Measurements from ENCODE around the gene MED31.

The MED31 gene

GRCh38 chr17:6610011-6610410 is 41.4 kb downstream of the MED31 start:
- no peak for DNase-seq (ENCODE audit: low read depth)
- TF ChIP-seq, protein P1, sequence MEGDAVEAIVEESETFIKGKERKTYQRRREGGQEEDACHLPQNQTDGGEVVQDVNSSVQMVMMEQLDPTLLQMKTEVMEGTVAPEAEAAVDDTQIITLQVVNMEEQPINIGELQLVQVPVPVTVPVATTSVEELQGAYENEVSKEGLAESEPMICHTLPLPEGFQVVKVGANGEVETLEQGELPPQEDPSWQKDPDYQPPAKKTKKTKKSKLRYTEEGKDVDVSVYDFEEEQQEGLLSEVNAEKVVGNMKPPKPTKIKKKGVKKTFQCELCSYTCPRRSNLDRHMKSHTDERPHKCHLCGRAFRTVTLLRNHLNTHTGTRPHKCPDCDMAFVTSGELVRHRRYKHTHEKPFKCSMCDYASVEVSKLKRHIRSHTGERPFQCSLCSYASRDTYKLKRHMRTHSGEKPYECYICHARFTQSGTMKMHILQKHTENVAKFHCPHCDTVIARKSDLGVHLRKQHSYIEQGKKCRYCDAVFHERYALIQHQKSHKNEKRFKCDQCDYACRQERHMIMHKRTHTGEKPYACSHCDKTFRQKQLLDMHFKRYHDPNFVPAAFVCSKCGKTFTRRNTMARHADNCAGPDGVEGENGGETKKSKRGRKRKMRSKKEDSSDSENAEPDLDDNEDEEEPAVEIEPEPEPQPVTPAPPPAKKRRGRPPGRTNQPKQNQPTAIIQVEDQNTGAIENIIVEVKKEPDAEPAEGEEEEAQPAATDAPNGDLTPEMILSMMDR (conservative IDR thresholded peaks at IDR 0.05; ENCODE audit: low read length) = no peak
- H3K4me3 ChIP-seq (ENCODE audit: low read length) = no peak overlapping the region

DNA sequence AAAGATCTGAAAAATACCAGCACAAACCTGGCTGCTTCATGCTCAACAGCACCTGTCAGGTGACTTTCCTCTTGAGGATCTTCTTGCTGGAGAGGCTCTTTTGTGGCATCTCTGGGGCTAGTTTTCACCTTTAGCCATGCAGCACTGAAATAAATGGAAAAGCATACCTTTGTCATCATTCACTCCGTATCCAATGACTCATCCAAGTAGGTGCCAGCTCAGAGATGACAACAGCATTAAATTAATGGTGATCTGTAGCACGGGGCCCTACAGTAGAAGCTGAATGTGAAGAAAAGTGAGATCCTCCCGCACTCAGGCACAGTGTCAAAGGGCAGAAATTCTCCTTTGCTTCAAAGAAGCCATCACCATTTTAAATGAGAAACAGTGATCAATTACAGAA is 43.1 kb downstream of the MED31 start:
- no peak overlapping the region for H3K4me3 ChIP-seq (ENCODE audit: low read length)
- no peak for DNase-seq (ENCODE audit: low read depth)
- TF ChIP-seq, protein P1 (conservative IDR thresholded peaks at IDR 0.05; ENCODE audit: low read length) = no peak

- TF ChIP-seq, protein P1 (conservative IDR thresholded peaks at IDR 0.05; ENCODE audit: low read length) = no peak
- DNase-seq (ENCODE audit: low read depth) = no peak
- no peak overlapping the region for H3K4me3 ChIP-seq (ENCODE audit: low read length)
These were observed 46.3 kb downstream of the MED31 start for GRCh38 chr17:6605142-6605541.

- no peak for DNase-seq (ENCODE audit: low read depth)
- TF ChIP-seq, protein P1 (conservative IDR thresholded peaks at IDR 0.05; ENCODE audit: low read length) = no peak
- H3K4me3 ChIP-seq (ENCODE audit: low read length) = no peak overlapping the region
These were observed 47.6 kb downstream of the MED31 start for GRCh38 chr17:6603744-6604325.

- no peak for DNase-seq (ENCODE audit: low read depth)
- TF ChIP-seq, protein P1 (conservative IDR thresholded peaks at IDR 0.05; ENCODE audit: low read length) = no peak
- H3K4me3 ChIP-seq (ENCODE audit: low read length) = no peak overlapping the region
These were observed 49.3 kb downstream of the MED31 start for GRCh38 chr17:6602141-6602540.

- no peak overlapping the region for H3K4me3 ChIP-seq (ENCODE audit: low read length)
- DNase-seq (ENCODE audit: low read depth) = no peak
- TF ChIP-seq, protein P1 (conservative IDR thresholded peaks at IDR 0.05; ENCODE audit: low read length) = no peak
These were observed 52.0 kb downstream of the MED31 start for GRCh38 chr17:6599364-6599763.

DNA sequence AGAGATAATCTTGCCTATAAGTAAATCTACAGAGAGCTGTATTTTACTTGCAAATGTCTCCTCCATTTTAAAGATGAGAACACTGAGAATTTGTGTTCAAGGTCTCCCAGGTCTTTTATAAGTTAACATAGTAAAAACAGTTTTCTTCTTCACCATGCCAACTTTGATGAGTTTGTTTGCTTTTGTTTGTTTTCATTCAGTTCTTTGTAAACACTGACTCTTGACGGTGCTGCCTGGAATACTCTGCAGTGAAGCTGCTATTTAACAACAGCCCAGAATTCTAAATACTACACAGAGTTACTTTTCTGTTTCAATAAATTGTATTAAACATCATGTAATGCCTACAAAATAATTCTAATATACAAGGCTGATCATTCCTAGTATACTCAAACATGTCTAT is 53.7 kb downstream of the MED31 start:
- no peak for DNase-seq (ENCODE audit: low read depth)
- no peak overlapping the region for H3K4me3 ChIP-seq (ENCODE audit: low read length)
- TF ChIP-seq, protein P1 (conservative IDR thresholded peaks at IDR 0.05; ENCODE audit: low read length) = no peak

All from AG10803 (cell line).